SK-N-SH (cell line): ENCODE measurements around the gene PDE4C.

Experiments used
- ELF1 ChIP-seq: IDR thresholded peaks from 2 replicates; pipeline ENCODE4 v1.4.0; 2012
- MXI1 ChIP-seq: IDR thresholded peaks from 2 replicates; pipeline ENCODE4 v1.6.1; 2012; ENCODE audit warnings: mild to moderate bottlenecking, low read depth, low read length, improper control_type of control experiment
- POLR2AphosphoS5 ChIP-seq: IDR thresholded peaks from 2 replicates; pipeline ENCODE4 v1.6.1; 2012; ENCODE audit warnings: low read depth, low read length
- SMC3 ChIP-seq: IDR thresholded peaks from 2 replicates; pipeline ENCODE4 v1.6.1; 2012; ENCODE audit warnings: low read depth, low read length, improper control_type of control experiment
- TAF1 ChIP-seq: IDR thresholded peaks from 2 replicates; pipeline ENCODE4 v1.6.1; 2012; ENCODE audit warnings: low read depth, mild to moderate bottlenecking, low read length, moderate library complexity, borderline replicate concordance
- TF ChIP-seq, protein P1 (sequence below): fragments of 150-350 bp; IDR thresholded peaks from 2 replicates; pipeline ENCODE4 v1.6.1; 2017; ENCODE audit warnings: antibody characterized with exemption, low read length, low read depth, borderline replicate concordance
- TF ChIP-seq, protein P2 (sequence below): fragments of 200-600 bp; sonication (generic); IDR thresholded peaks from 2 replicates; pipeline ENCODE4 v1.6.1; 2017; ENCODE audit warnings: antibody characterized with exemption, mild to moderate bottlenecking, moderate library complexity
- TF ChIP-seq, protein P3 (sequence below): IDR thresholded peaks from 2 replicates; pipeline ENCODE4; 2012
- TF ChIP-seq, protein P4 (sequence below): IDR thresholded peaks from 2 replicates; pipeline ENCODE4 v1.4.0; 2012; ENCODE audit warnings: low read depth

DNA sequence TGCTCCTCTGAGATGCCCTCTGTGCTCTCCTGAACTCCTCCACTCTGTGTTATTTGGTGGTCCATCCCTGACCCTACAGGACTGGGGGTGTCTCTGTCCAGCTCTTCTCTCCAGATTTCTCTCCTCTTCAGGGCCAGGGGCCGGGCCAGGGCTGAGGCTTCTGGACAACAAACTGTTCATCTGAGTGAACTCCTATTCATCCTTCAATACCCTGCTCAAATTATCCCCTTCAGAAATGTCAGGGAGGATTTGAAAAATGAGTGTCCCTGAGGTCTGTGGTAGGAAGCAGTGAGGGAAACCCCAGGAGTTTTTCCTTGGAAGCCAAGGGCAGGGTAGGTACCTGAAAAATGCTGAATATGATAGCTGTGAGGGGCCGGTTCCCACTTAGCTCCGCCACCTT is 7.6 kb downstream of the PDE4C start:
- TF ChIP-seq, protein P1, sequence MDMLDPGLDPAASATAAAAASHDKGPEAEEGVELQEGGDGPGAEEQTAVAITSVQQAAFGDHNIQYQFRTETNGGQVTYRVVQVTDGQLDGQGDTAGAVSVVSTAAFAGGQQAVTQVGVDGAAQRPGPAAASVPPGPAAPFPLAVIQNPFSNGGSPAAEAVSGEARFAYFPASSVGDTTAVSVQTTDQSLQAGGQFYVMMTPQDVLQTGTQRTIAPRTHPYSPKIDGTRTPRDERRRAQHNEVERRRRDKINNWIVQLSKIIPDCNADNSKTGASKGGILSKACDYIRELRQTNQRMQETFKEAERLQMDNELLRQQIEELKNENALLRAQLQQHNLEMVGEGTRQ: no peak
- TF ChIP-seq, protein P2, sequence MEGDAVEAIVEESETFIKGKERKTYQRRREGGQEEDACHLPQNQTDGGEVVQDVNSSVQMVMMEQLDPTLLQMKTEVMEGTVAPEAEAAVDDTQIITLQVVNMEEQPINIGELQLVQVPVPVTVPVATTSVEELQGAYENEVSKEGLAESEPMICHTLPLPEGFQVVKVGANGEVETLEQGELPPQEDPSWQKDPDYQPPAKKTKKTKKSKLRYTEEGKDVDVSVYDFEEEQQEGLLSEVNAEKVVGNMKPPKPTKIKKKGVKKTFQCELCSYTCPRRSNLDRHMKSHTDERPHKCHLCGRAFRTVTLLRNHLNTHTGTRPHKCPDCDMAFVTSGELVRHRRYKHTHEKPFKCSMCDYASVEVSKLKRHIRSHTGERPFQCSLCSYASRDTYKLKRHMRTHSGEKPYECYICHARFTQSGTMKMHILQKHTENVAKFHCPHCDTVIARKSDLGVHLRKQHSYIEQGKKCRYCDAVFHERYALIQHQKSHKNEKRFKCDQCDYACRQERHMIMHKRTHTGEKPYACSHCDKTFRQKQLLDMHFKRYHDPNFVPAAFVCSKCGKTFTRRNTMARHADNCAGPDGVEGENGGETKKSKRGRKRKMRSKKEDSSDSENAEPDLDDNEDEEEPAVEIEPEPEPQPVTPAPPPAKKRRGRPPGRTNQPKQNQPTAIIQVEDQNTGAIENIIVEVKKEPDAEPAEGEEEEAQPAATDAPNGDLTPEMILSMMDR: no peak
- TF ChIP-seq, protein P3, sequence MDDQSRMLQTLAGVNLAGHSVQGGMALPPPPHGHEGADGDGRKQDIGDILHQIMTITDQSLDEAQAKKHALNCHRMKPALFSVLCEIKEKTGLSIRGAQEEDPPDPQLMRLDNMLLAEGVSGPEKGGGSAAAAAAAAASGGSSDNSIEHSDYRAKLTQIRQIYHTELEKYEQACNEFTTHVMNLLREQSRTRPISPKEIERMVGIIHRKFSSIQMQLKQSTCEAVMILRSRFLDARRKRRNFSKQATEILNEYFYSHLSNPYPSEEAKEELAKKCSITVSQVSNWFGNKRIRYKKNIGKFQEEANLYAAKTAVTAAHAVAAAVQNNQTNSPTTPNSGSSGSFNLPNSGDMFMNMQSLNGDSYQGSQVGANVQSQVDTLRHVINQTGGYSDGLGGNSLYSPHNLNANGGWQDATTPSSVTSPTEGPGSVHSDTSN: no peak
- TF ChIP-seq ELF1 (no peak), TAF1 (no peak), SMC3 (no peak), POLR2AphosphoS5 (no peak), MXI1 (no peak)
- TF ChIP-seq, protein P4, sequence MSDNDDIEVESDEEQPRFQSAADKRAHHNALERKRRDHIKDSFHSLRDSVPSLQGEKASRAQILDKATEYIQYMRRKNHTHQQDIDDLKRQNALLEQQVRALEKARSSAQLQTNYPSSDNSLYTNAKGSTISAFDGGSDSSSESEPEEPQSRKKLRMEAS: no peak
